GM19467 (cell line): ENCODE data around the gene RDX.
"Not testable (repeated sequence)": the region's sequence is repeated elsewhere in the genome, so short reads cannot be mapped to it uniquely, and the experiment has no call there.

ENCODE experiments used
- ATAC-seq: cut with Tn5 transposase; IDR thresholded peaks from one replicate; pipeline ENCODE4 v1.9.1; 2021; ENCODE audit warnings: mild to moderate bottlenecking, moderate library complexity; ENCODE audit not compliant: unreplicated experiment

RDX gene

GRCh38 chr11:110296226-110297075, at the start of gene RDX:
Gene RDX, minus strand, starts transcription at chr11:110296614. Its CDS starts 16,922 bp downstream, at chr11:110279692.
- peak; percentile 69 for ATAC-seq

DNA sequence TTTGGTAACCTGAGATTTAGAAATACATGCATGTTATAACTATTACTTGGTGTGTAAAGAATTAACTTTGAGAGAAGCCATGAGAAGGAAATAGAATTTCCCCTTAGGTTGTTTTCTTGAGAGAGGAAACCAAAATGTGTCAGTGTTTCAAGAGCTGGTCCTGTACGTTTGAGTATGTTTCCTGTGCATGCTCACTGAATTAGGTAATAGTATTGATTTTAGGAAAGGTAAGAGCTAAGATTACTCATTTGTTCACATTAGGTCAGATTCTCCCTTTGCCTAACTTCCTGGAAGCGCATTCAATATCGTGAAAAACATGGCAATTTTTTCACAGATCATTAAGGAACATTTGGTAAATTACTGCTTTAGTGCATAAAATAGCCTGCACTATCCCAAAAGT, 49.3 kb upstream of the RDX start:
- peak; percentile 42 for ATAC-seq

DNA sequence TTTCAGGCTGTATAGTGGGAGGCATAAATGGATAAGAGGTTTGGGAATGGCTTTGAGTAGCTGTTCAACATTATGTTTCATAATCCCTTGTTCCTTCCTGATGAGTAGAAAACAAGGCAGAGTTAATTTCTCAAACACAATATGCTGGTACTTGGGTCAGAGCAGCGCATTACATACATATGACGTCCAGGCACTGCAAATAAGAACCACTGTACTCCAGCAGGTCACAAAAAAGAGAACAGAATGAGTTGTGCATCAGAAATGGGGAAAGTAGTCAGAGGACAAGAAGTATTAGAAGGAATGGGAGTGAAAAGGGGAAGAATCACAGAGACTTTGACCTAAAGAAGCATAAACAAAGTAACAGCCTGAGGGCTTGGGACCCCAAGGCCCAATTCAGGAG, 44.0 kb upstream of the RDX start:
- no peak for ATAC-seq

DNA sequence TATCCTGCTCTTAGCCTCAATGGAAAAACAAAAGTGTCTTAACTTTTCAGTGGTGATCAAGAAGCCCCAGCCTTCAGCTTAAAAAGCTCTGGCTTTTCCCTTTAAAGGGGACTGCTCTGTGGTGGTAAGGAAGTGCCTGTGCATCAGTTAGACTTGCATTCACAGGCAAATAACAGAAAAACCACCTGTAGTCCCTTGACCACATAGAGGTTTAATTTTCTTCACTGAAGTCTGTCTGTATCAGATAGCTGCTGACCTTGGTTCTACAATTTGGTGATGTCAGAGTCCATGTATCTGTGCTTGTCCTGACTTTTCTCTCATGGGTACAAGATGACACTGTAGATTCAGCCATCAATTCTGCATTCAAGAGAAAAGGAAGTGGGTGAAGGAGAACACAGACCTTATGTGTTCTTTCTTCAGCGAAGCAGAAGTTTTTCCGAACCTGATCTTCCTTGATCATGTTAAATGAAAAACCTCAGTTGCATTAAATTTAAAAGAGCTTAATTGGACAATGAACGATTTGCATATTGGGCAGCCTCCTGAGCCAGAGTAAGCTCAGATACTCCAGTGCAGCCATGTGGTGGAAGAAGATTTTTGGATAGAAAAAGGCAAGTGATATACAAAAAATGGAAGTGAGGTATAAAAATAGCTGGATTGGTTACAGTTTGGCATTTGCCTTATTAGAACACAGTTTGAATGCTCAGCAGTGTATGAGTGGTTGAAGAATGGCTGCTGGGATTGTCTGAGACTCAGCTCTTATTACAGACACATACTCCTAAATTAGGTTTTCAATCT, 43.2 kb upstream of the RDX start:
- no peak for ATAC-seq

DNA sequence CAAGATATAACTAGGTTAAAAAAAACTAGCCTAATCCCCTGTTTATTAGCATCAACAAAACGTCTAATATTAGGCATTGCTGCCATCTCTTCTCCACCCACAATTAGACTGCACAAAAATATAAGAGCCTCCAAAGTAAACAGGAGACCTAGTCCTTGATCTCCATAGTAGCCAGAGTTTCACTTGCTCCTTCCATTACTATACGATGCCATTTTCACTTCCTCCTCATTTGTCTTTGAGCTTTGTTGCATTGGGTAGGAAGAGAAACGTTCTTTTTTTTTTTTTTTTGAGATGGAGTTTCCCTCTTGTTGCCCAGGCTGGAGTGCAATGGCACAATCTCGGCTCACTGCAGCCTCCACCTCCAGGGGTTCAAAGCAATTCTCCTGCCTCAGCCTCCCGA, 42.3 kb upstream of the RDX start:
- no peak for ATAC-seq

DNA sequence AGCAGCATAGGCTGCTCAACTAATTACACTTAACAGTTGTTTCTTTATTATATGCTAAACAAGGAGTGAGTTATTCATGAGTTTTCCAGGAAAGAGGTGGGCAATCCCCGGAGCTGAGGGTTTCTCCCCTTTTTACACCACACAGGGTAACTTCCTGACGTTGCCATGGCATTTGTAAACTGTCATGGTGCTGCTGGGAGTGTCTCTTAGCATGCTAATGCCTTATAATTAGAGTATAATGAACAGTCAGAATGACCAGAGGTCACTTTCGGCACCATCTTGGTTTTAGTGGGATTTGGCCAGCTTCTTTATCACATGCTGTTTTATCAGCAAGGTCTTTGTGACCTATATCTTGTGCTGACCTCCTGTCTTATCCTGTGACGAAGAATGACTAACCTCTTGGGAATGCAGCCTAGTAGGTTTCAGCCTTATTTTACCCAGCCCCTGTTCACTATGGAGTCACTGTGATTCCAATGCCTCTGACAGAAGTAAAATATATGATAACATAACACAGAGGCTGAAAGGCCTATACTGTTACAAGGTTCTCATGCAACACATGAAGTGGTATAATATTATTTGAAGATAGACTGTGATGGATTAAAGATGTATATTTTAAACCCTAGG, 41.3 kb upstream of the RDX start:
- no peak for ATAC-seq

DNA sequence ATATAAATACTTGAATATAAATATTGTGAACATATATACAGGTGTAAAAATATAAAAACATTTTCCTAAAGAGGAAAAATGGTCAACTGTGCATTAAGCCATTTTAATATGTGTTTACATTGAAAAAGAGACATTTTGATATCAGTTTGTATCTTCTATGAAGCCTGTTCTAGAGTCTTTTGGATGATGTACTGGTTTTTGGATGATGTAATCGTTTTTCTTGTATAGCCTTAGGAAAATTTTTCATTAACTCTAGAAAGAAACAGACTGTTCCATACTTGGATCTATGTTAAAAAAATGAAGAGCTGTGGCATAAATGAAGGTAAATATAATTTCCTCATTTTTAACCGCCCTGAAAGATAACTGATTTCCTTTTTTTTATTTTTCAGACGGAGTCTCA, 39.6 kb upstream of the RDX start:
- no peak for ATAC-seq

DNA sequence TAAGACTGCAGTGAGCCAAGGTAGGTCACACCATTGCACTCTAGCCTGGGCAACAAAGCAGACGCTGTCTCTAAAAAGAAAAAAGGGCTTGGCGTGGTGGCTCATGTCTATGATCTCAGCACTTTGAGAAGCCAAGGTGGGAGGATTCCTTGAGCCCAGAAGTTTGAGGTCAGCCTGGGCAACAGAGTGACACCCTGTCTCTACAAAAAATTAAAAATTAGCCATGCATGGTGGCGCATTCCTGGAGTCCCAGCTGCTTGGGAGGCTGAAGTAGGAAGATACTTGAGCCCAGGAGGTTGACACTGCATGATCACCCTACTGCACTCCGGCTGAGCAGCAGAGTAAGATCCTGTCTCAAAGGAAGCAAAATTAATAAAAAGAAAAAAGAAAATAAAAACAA, 38.9 kb upstream of the RDX start:
- no peak for ATAC-seq

DNA sequence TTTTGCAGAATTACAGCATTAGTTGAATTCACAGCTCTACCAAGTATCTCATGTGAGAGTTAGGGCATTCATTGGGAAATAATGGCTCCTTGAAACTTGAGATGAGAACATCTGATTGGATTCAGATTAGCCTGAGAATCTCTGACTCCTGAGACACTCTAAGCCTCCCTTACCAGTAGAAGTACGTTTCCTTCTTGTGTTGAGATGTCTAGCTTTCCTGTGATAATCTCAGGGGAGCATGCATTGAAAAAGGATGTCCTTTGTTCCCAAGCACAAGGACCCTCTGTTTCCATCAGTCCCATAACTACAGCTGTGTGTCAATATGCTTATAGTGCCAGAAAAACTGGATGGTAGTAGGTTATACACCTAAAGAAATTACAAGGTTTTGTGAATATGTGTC, 35.2 kb upstream of the RDX start:
- ATAC-seq, result no peak

- no peak for ATAC-seq
Measured at GRCh38 chr11:110329445-110329844, 33.0 kb upstream of the RDX start.

GRCh38 chr11:110327508-110327907, 31.1 kb upstream of the RDX start:
- no peak for ATAC-seq

DNA sequence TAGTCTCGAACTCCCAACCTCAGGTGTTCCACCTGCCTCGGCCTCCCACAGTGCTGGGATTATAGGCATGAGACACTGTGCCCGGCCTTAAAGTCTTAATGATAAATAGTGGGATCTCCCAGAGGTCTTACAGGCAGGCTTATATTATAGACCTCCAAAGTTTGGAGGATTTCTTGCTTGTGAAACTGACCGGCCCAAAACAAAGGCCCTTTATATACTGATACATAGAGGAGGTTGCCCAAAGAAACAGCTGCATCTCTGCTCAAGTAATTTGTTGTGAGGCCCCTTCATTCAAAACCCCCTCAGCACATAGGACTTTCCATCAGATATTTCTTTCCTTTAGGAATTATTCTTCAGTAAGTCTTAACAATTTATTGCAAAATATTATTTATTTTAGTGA, 27.4 kb upstream of the RDX start:
- ATAC-seq, result no peak

DNA sequence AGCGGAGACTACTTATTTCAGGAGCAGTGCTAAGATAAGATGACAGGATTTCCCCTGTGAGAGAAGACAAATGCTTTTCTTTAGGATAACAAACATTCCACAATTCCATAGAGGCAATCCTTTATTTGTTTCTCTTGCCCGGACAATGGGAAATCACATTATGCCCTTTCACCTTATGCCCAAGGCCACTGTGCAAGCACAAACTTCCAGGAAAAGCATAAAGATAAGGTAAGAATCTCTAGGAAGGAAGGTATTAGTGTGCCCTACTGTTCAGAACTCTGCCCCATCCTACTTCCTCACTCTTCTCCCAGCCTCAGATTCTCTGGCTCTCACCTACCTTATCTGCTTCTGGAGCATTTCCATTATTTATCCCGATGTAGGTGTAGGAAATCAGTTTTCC, 23.1 kb upstream of the RDX start:
- ATAC-seq, result no peak

DNA sequence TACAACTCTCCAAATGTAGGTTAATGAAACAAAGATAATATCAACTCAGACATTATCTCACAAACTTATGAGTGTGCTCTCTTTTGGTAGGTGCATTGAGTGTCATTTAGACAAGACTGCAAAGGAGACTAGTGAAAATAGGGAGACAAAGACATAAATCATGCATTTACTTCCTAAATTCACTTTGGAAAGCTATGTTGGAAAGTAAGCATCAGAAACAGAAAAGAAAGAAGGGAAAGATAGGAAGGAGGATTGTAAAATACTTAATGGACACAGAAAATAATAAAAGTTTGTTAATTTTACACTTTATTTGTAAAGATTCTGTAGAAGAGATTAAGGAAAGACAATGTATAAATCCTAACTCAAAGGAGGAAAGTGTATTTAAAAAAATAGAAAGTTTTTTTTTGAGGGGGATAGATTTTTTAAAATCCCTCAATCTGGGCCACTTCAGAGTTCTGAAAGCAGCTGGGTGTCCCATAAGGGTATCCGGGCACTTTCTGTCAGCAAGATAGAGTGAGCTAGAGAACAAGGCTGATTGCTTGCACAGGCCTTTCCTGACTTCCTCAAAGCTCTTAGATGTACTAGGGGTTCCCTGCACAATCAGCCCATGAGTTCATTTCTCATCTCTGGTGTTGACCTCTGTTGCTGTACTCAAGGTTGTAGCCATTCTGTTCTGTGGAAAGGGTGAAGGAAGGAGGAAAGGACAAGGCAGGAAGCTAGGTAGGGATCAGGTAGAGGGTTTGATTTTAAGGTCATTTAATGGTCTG, 22.4 kb upstream of the RDX start:
- no peak for ATAC-seq

- no peak for ATAC-seq
Measured at GRCh38 chr11:110317516-110317932, 21.1 kb upstream of the RDX start.

- ATAC-seq, result no peak
Measured at GRCh38 chr11:110314366-110315095, 18.1 kb upstream of the RDX start.

DNA sequence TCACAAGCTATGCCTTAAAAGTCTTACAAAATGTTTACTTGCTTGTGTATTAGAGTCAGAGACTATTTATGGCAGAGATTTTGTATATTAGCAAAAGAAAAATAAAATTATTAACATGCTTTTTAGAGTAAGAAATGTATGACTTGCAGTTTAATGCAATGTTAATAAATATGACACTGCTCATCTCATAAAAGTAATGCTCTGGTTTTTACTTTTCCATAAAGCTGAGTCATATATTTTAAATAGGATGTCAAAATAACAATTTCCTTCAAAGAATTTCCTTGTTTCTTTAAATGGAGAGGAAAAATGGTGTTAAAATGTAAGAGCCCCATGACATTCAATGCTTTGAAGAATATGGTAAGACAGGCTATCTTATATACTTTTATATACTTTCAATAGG, 16.3 kb upstream of the RDX start:
- ATAC-seq, result no peak

DNA sequence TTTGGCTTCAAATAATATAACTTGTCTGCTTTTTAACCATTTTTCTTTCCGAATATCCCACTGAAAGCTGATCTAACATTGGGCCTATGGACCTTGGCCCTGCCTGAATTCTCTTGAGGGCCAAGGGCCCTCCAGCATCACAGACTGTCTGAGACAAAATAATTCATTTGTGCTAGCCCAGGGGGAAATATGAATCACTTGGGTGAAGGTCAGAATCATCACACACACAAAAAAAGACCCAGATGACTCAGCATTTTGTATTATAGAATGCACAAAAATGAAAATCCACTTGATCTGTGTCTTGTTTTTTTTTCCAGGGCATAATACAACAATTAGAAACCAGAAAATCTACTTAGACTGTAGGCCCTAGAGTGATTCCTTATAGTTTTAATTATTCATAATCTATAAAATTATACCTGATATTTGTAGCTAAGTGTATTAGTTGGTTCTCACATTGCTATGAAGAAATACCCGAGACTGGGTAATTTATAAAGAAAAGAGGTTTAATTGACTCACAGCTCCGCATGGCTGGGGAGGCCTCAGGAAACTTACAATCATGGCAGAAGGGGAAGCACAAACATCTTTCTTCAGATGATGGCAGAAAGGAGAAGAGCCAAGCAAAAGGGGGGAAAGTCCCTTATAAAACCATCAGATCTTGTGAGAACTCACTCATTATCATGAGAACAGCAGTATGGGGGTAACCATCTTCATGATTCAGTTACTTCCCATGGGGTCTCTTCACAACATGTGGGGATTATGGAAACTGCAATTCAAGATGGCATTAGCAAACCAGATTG, 15.6 kb upstream of the RDX start:
- ATAC-seq, result no peak

DNA sequence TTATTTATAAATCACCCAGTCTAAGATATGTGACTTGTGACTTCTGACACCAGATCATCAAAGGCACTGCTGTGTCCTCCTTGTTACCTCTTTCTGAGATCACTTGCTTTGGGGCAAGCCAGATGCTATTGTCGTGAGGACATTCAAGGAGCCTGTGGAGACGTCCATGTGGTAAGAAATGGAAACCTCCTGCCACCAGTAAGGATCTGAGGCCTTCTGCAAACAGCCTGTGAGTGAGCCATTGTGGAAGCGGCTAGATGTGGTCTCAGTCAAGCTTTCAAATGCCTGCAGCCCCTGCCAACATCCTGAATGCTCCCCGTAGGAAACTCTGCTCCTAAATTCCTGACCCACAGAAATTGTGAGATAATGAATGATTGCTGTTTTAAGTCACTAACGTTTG, 11.7 kb upstream of the RDX start:
- no peak for ATAC-seq

- not testable (repeated sequence) for ATAC-seq
Measured at GRCh38 chr11:110306019-110306388, 9.6 kb upstream of the RDX start.
